SK-N-MC (cell line): ENCODE results near the gene IQCB1.
A peak's percentile ranks its signal among the peaks of the same experiment; 100 is the strongest.

Experiments used
- DNase-seq: peaks from one replicate; pipeline ENCODE4 v3.0.0-alpha.2; 2011; ENCODE audit warnings: low read depth, low spot score
- H3K27ac ChIP-seq: fragments of 200-600 bp; sonication (generic); 2 replicates; pipeline ENCODE4 v1.5.1; 2016; ENCODE audit warnings: mixed run types
- H3K36me3 ChIP-seq: fragments of 200-600 bp; sonication (generic); 2 replicates; pipeline ENCODE4 v1.6.1; 2017; ENCODE audit warnings: antibody characterized with exemption, low read length, mixed read lengths; ENCODE audit not compliant: insufficient read depth
- H3K4me3 ChIP-seq: fragments of 200-600 bp; sonication (generic); 2 replicates; pipeline ENCODE4 v1.5.1; 2016
- H3K9ac ChIP-seq: fragments of 200-600 bp; sonication (generic); 2 replicates; pipeline ENCODE4 v1.8.0; 2017; ENCODE audit warnings: mixed run types, mixed read lengths; ENCODE audit not compliant: insufficient read length
- H3K9me3 ChIP-seq: fragments of 200-600 bp; sonication (generic); 2 replicates; pipeline ENCODE4 v1.6.1; 2017; ENCODE audit warnings: low read depth, mild to moderate bottlenecking, antibody characterized with exemption, low read length, moderate library complexity, mixed read lengths
- EZH2 ChIP-seq: fragments of 200-600 bp; sonication (generic); IDR thresholded peaks from one replicate; pipeline ENCODE4 v1.6.1; 2017; ENCODE audit warnings: antibody characterized with exemption
- FOXP2 ChIP-seq: optimal IDR thresholded peaks from 2 replicates; pipeline ENCODE3; 2011; ENCODE audit warnings: mild to moderate bottlenecking, moderate library complexity; ENCODE audit not compliant: insufficient read depth; ENCODE audit errors: extremely low read length, control extremely low read depth
- POLR2AphosphoS5 ChIP-seq: IDR thresholded peaks from 2 replicates; pipeline ENCODE4 v1.6.1; 2012; ENCODE audit warnings: mild to moderate bottlenecking, low read depth, low read length, borderline replicate concordance

Gene IQCB1

DNA sequence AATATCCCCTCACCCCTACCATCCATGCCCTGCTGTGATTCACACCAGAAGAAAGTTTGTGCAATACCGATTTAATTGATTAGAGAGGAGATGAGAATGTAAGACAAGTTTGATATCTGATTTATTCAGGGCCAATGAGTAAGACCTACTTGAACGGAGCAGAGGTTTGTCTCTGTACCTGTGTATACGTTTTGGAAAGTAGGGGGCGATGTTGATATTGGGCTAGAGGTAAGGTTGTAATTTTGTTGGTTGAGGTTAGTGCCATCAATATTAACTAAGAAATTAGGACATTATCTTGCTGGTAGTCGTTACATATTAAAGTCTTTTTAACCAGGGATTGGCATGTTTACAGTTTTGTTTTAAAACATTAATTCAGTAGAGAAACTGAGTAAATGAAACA is 20.7 kb upstream of the IQCB1 start:
- no peak overlapping the region for H3K9ac ChIP-seq
- no peak for DNase-seq
- no peaks in the 10 kb centered on the region for H3K9me3 ChIP-seq
- TF ChIP-seq EZH2 = no peak
- TF ChIP-seq POLR2AphosphoS5 = no peak
- no peak for TF ChIP-seq FOXP2
- H3K36me3 ChIP-seq = no peaks in the 10 kb centered on the region
- no peak overlapping the region for H3K27ac ChIP-seq
- H3K4me3 ChIP-seq = no peak overlapping the region

- H3K27ac ChIP-seq = no peak overlapping the region
- no peak overlapping the region for H3K4me3 ChIP-seq
- H3K36me3 ChIP-seq = no peaks in the 10 kb centered on the region
- DNase-seq = no peak
- H3K9me3 ChIP-seq = no peaks in the 10 kb centered on the region
- H3K9ac ChIP-seq = no peak overlapping the region
- no peak for TF ChIP-seq EZH2
- TF ChIP-seq FOXP2 = no peak
- no peak for TF ChIP-seq POLR2AphosphoS5
These were observed 17.4 kb upstream of the IQCB1 start for GRCh38 chr3:121852256-121852655.

DNA sequence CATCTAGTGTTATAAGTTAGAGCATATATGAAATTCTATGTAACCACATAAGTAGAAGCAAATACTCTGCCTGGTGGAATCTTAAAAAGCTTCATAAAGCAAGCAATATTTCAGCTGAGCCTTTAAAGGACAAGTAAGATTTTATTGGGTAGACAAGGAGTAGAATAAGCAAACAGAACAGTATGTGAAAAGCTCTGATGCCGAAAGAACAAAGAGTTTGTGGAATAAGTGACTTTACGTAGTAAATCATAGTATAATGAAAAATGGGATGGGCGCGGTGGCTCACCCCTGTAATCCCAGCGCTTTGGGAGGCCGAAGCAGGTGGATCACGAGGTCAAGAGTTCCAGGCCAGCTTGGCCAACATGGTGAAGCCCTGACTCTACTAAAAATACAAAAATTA is 10.0 kb upstream of the IQCB1 start:
- H3K27ac ChIP-seq = no peak overlapping the region
- no peak for DNase-seq
- TF ChIP-seq POLR2AphosphoS5 = no peak
- TF ChIP-seq EZH2 = no peak
- no peak for TF ChIP-seq FOXP2
- H3K9me3 ChIP-seq = no peaks in the 10 kb centered on the region
- H3K4me3 ChIP-seq = no peak overlapping the region
- no peak overlapping the region for H3K9ac ChIP-seq
- H3K36me3 ChIP-seq = no peaks in the 10 kb centered on the region

- no peak for DNase-seq
- Histone ChIP-seq H3K9ac (no peak overlapping the region), H3K27ac (no peak overlapping the region), H3K36me3 (no peaks in the 10 kb centered on the region), H3K4me3 (no peak overlapping the region), H3K9me3 (no peaks in the 10 kb centered on the region)
- TF ChIP-seq FOXP2 (no peak), EZH2 (no peak), POLR2AphosphoS5 (no peak)
These were observed 5.1 kb upstream of the IQCB1 start for GRCh38 chr3:121839962-121840361.

DNA sequence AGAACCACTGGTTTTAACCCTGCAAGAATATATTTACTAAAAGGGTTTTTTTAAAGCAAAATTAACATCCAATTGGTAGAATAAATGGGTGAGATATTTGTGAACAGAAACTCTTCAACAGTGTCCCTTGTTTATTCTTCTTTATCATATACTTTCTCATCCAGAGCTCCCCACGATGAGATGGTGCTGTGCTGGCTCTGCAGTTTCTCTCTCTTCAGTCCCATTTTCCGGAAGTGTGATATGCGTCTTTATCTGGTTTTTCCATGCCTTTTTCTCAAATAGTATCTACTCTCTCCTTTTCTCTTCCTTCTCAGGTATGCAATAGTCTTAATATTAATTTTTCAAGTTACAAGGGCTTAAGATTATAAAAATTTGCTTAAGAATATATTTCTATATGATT is 1.6 kb upstream of the IQCB1 start:
- H3K9ac ChIP-seq = no peak overlapping the region
- H3K27ac ChIP-seq = no peak overlapping the region
- peaks cover 24% of the 10 kb centered on the region for H3K36me3 ChIP-seq
- TF ChIP-seq FOXP2 (no peak), POLR2AphosphoS5 (no peak), EZH2 (no peak)
- no peak for DNase-seq
- H3K9me3 ChIP-seq = no peaks in the 10 kb centered on the region
- H3K4me3 ChIP-seq = 0 out of 2 replicates have a peak overlapping the region, but pooled peaks have one; percentile 96

DNA sequence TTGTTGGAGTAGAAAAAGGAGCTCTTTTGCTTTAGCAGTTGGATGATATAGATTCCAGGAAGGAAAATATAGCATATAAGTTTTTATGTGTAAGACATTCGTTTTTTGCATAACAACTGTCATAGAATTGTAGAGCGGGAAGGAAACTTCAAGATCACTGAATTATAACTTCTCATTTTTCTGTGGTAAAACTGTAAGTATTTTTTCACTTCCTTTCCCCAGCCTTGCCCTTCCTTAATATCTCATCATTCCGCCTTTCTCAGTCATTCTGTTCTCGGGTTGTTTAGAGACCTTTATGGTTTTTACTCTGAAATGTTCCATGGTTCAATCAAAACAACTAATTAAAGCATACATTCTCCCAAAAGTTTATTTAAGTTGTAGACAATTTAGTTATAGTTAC is 1.2 kb upstream of the IQCB1 start:
- no peak overlapping the region for H3K27ac ChIP-seq
- no peak for DNase-seq
- peak overlapping the region; percentile 96 for H3K4me3 ChIP-seq
- TF ChIP-seq POLR2AphosphoS5 (no peak), EZH2 (no peak), FOXP2 (no peak)
- peaks cover 28% of the 10 kb centered on the region for H3K36me3 ChIP-seq
- H3K9me3 ChIP-seq = no peaks in the 10 kb centered on the region
- peak overlapping the region; percentile 95 for H3K9ac ChIP-seq

GRCh38 chr3:121835465-121835801 is 573 bp upstream of the IQCB1 start:
- peak overlapping the region; percentile 96 for H3K4me3 ChIP-seq
- peak overlapping the region; percentile 95 for H3K9ac ChIP-seq
- H3K9me3 ChIP-seq = no peaks in the 10 kb centered on the region
- TF ChIP-seq EZH2 (no peak), FOXP2 (no peak), POLR2AphosphoS5 (no peak)
- DNase-seq = no peak
- peaks cover 35% of the 10 kb centered on the region for H3K36me3 ChIP-seq
- H3K27ac ChIP-seq = no peak overlapping the region

DNA sequence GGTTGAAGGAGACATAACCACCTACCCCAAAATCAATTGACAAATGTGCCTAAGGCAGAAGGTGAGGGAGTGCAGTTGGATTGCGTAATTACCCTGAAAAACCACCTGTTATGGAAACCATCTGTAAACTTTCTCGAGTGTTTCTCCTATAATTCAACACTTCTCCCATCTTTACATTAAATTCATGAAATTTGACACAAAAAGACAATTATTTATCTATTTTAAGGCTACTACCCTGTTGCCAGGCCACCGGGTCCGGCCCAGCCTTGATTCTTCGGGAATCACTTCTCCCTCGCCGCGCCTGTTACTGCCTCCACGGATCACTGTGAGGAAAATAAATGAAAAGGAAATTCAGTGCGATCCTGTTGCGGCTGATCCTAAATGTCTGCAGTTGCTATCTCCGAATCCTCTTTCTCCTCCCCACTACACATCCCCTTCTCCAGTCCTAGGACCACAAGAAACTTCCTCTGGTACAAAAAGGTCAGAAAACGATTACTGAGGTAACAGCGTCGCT is 646 bp downstream of the IQCB1 start:
- H3K9ac ChIP-seq = peak overlapping the region; percentile 95
- peak overlapping the region; percentile 96 for H3K4me3 ChIP-seq
- no peak for DNase-seq
- H3K9me3 ChIP-seq = no peaks in the 10 kb centered on the region
- no peak for TF ChIP-seq EZH2
- TF ChIP-seq FOXP2 = no peak
- no peak for TF ChIP-seq POLR2AphosphoS5
- H3K36me3 ChIP-seq = peaks cover 41% of the 10 kb centered on the region
- H3K27ac ChIP-seq = peak overlapping the region; percentile 72; the same call in 1 of the 2 replicates

- Histone ChIP-seq H3K9me3 (peaks cover 5% of the 10 kb centered on the region), H3K4me3 (no peak overlapping the region), H3K27ac (no peak overlapping the region), H3K9ac (no peak overlapping the region), H3K36me3 (peaks cover 94% of the 10 kb centered on the region)
- TF ChIP-seq POLR2AphosphoS5 (no peak), FOXP2 (no peak), EZH2 (no peak)
- DNase-seq = no peak
These were observed 11.9 kb downstream of the IQCB1 start for GRCh38 chr3:121822973-121823372.
